Measurements from ENCODE around the gene NLK. TPM values are rescaled to one million over a fixed set of nuclear protein-coding genes. Genes with fewer than 3 reads are reported as not detected.

The NLK gene
- total and polyA plus RNA-seq, 10 of the 15 experiments (the other 5 are each of a cell fraction or from before 2014, with no cell fraction given) = 5.0 to 22.9 (median 15.0) TPM

- TF ChIP-seq, protein P1, sequence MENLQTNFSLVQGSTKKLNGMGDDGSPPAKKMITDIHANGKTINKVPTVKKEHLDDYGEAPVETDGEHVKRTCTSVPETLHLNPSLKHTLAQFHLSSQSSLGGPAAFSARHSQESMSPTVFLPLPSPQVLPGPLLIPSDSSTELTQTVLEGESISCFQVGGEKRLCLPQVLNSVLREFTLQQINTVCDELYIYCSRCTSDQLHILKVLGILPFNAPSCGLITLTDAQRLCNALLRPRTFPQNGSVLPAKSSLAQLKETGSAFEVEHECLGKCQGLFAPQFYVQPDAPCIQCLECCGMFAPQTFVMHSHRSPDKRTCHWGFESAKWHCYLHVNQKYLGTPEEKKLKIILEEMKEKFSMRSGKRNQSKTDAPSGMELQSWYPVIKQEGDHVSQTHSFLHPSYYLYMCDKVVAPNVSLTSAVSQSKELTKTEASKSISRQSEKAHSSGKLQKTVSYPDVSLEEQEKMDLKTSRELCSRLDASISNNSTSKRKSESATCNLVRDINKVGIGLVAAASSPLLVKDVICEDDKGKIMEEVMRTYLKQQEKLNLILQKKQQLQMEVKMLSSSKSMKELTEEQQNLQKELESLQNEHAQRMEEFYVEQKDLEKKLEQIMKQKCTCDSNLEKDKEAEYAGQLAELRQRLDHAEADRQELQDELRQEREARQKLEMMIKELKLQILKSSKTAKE (IDR thresholded peaks at IDR 0.05; ENCODE audit: low read depth, poor library complexity, severe bottlenecking) = peak; percentile 99
- peak; percentile 77; the same call in 1 of the 2 replicates for TF ChIP-seq POLR2AphosphoS2 (IDR thresholded peaks at IDR 0.05; ENCODE audit: low read depth, low read length)
- TF ChIP-seq ELK1 (IDR thresholded peaks at IDR 0.05; ENCODE audit: low read depth, low read length) = no peak
- TF ChIP-seq STAT1 (conservative IDR thresholded peaks at IDR 0.05) = no peak
- TF ChIP-seq NFYA (IDR thresholded peaks at IDR 0.05; ENCODE audit: borderline replicate concordance, low read depth, low read length) = peak; percentile 85
- TF ChIP-seq, protein P2, sequence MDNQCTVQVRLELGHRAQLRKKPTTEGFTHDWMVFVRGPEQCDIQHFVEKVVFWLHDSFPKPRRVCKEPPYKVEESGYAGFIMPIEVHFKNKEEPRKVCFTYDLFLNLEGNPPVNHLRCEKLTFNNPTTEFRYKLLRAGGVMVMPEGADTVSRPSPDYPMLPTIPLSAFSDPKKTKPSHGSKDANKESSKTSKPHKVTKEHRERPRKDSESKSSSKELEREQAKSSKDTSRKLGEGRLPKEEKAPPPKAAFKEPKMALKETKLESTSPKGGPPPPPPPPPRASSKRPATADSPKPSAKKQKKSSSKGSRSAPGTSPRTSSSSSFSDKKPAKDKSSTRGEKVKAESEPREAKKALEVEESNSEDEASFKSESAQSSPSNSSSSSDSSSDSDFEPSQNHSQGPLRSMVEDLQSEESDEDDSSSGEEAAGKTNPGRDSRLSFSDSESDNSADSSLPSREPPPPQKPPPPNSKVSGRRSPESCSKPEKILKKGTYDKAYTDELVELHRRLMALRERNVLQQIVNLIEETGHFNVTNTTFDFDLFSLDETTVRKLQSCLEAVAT (IDR thresholded peaks at IDR 0.05) = no peak
- TF ChIP-seq, protein P3, sequence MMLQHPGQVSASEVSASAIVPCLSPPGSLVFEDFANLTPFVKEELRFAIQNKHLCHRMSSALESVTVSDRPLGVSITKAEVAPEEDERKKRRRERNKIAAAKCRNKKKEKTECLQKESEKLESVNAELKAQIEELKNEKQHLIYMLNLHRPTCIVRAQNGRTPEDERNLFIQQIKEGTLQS (IDR thresholded peaks at IDR 0.05; ENCODE audit: borderline replicate concordance, extremely low read depth, low read depth, low read length) = no peak
- TF ChIP-seq E2F8 (IDR thresholded peaks at IDR 0.05; ENCODE audit: low read depth, partially characterized antibody) = peak; percentile 26
- TF ChIP-seq POU2F2 (IDR thresholded peaks at IDR 0.05; ENCODE audit: borderline replicate concordance, low read depth, low read length) = no peak
- no peak; the same call in 1 of the 2 replicates for TF ChIP-seq BRCA1 (IDR thresholded peaks at IDR 0.05; ENCODE audit: low read depth, low read length)
- no peak for TF ChIP-seq TBL1XR1 (IDR thresholded peaks at IDR 0.05; ENCODE audit: low read depth, low read length)
- no peak for TF ChIP-seq IKZF1 (conservative IDR thresholded peaks at IDR 0.05)
- no peak for TF ChIP-seq ZNF687 (IDR thresholded peaks at IDR 0.05)
- TF ChIP-seq HCFC1 (IDR thresholded peaks at IDR 0.05; ENCODE audit: low read length) = no peak
- no peak for TF ChIP-seq JUND (IDR thresholded peaks at IDR 0.05; ENCODE audit: low read depth, low read length)
- TF ChIP-seq ZNF24 (IDR thresholded peaks at IDR 0.05) = no peak
- no peak for TF ChIP-seq GATAD2B (conservative IDR thresholded peaks at IDR 0.05; ENCODE audit: low read depth)
Observed at GRCh38 chr17:28041068-28041843, 1.2 kb upstream of the NLK start (continued).

Measured in GM12878 (cell line).